Thoracic aorta (tissue), 2 donors: ENCODE data around the gene ATIC. TPM values are rescaled to one million over a fixed set of nuclear protein-coding genes. Genes with fewer than 3 reads are reported as not detected.

Experiments used
- ATAC-seq: fragments of 150-250 bp; one replicate; pipeline ENCODE4 v1.8.0; 2017; ENCODE audit warnings: low read depth; ENCODE audit not compliant: insufficient number of reproducible peaks, low FRiP score
- DNase-seq: peaks from one replicate; pipeline ENCODE4 v3.0.0-alpha.2; 2020; ENCODE audit warnings: low spot score
- H3K27ac ChIP-seq, 2 donors: fragments of 200-600 bp; sonication (generic); 1 replicate in 1 of 2; 2 replicates in 1 of 2; pipeline ENCODE4 v1.5.1; 2016; ENCODE audit warnings: mild to moderate bottlenecking in 2 of 2, moderate library complexity in 2 of 2
- H3K27me3 ChIP-seq: fragments of 200-600 bp; sonication (generic); replicated peaks from 2 replicates; pipeline ENCODE4 v1.6.0; 2016; ENCODE audit warnings: mild to moderate bottlenecking; ENCODE audit not compliant: insufficient read depth
- H3K36me3 ChIP-seq: fragments of 200-600 bp; sonication (generic); one replicate; pipeline ENCODE4 v1.5.1; 2016
- H3K4me1 ChIP-seq, 2 donors: fragments of 200-600 bp; sonication (generic); 1 replicate in 1 of 2; 2 replicates in 1 of 2; pipeline versions ENCODE4 v1.5.1 to v1.6.0; 2016; ENCODE audit warnings: low read depth in 2 of 2, mild to moderate bottlenecking in 1 of 2; ENCODE audit not compliant: control insufficient read depth in 1 of 2
- H3K4me3 ChIP-seq: fragments of 200-600 bp; sonication (generic); 2 replicates; pipeline ENCODE4 v1.5.1; 2016; ENCODE audit warnings: mild to moderate bottlenecking
- H3K9me3 ChIP-seq: fragments of 200-600 bp; sonication (generic); 2 replicates; pipeline ENCODE4 v1.5.1; 2016
- CTCF ChIP-seq: fragments of 200-600 bp; sonication (generic); IDR thresholded peaks from one replicate; pipeline ENCODE4 v1.5.1; 2019; ENCODE audit warnings: antibody characterized with exemption
- total RNA-seq, 2 donors: library from RNA; depleted of rRNA; stranded (reverse); fragments of >200 nt; gene quantifications; one replicate each; pipeline versions ENCODE4 v1.1.0 to v1.2.3, GENCODE V29; 2016

Gene ATIC
- total RNA-seq, 2 donors from 2014 or later, result 26.3 to 30.2 TPM

GRCh38 chr2:215367662-215368492 lies 56.0 kb downstream of the ATIC start:
- no peak for ATAC-seq
- no peaks in the 10 kb centered on the region for H3K4me1 ChIP-seq
- no peak overlapping the region for H3K4me3 ChIP-seq
- no peak for TF ChIP-seq CTCF
- peaks cover 84% of the 10 kb centered on the region for H3K36me3 ChIP-seq
- H3K9me3 ChIP-seq, result no peaks in the 10 kb centered on the region
- H3K27ac ChIP-seq, result no peak overlapping the region
- no peak for DNase-seq
- no peaks in the 10 kb centered on the region for H3K27me3 ChIP-seq

- ATAC-seq (no peak), DNase-seq (no peak)
- Histone ChIP-seq H3K4me3 (no peak overlapping the region), H3K27ac (no peak overlapping the region), H3K9me3 (no peaks in the 10 kb centered on the region), H3K4me1 (no peaks in the 10 kb centered on the region), H3K36me3 (peaks cover 85% of the 10 kb centered on the region), H3K27me3 (no peaks in the 10 kb centered on the region)
- no peak for TF ChIP-seq CTCF
Observed at GRCh38 chr2:215368493-215368809, 56.6 kb downstream of the ATIC start.

GRCh38 chr2:215369181-215369760 lies 57.4 kb downstream of the ATIC start:
- Histone ChIP-seq H3K36me3 (peaks cover 85% of the 10 kb centered on the region), H3K27me3 (no peaks in the 10 kb centered on the region)

GRCh38 chr2:215370112-215370965 lies 58.5 kb downstream of the ATIC start:
- Histone ChIP-seq H3K36me3 (peaks cover 85% of the 10 kb centered on the region), H3K9me3 (no peaks in the 10 kb centered on the region), H3K27me3 (no peaks in the 10 kb centered on the region), H3K27ac (no peak overlapping the region), H3K4me3 (no peak overlapping the region), H3K4me1 (no peaks in the 10 kb centered on the region)
- no peak for ATAC-seq
- TF ChIP-seq CTCF, result no peak
- DNase-seq, result no peak

More at GRCh38 chr2:215369181-215369760, 57.4 kb downstream of the ATIC start:
- DNase-seq (no peak), ATAC-seq (no peak)
- H3K4me3 ChIP-seq, result no peak overlapping the region
- H3K27ac ChIP-seq, result peak overlapping the region in 1 of 2 donors; percentile 4
- no peak for TF ChIP-seq CTCF
- H3K4me1 ChIP-seq, result no peaks in the 10 kb centered on the region
- H3K9me3 ChIP-seq, result no peaks in the 10 kb centered on the region
